Kidney tubule cell (primary cell): Measurements from ENCODE around the gene UIMC1.

Source experiments
- DNase-seq: peaks from one replicate; pipeline ENCODE4 v3.0.0-alpha.2; 2018; ENCODE audit warnings: low spot score

Gene UIMC1

GRCh38 chr5:176952531-176953193 is 53.9 kb downstream of the UIMC1 start:
- no peak for DNase-seq

DNA sequence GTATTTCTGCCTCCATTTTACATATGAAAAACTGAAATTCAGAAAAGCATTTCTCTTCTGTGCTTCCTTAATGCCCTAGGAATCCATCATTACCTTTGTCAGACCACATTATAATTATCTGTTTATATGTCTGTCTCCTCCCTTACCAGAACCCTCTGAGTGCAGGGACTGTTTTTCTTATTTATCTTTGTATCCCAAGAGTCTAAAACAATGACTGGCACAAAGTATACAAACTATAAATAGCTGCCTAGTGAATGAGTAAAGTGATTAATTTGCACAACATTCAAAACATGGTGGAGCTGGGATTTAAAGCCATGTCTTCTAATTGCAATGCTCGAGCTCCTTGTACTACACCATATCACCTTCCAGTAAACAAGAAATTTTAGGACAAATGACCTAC is 58.1 kb downstream of the UIMC1 start:
- DNase-seq: no peak

DNA sequence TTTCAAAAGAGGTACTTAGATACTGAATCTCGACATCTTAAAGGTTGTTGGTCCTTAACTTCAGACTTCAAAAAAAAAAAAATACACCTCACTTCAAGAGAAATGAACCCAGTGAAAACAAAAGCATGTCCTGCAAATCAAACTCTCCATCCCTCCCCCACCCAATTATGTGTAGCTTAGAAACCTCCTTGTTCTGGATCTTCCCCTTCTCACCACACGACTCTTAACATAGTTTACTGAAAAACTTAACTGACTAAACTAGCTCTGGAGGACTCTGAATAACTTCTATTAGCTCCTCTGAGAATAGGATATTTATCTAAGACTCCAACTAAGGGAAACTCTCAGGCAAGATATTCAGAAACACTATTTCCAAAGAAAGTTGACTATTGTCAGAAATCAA is 58.7 kb downstream of the UIMC1 start:
- DNase-seq: no peak

DNA sequence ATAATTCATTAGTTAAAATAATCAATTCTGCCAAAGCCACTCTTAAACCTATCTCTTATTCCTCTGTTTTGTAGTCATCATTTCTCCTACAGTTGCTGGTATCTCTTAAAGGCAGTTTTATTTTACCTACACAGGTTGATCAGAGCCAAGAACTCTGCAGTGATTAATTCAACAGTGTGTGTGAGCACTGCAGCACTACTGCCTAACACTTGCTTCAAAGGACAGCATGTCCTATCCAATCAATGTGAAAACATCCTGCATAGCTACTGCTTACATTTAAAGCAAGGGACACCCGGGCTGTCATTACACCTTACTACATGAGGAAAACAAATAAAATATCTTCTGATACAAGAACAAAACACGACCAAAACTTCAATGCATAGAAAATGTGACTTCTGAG is 62.3 kb downstream of the UIMC1 start:
- DNase-seq: no peak

GRCh38 chr5:176943816-176944215 is 62.8 kb downstream of the UIMC1 start:
- no peak for DNase-seq

DNA sequence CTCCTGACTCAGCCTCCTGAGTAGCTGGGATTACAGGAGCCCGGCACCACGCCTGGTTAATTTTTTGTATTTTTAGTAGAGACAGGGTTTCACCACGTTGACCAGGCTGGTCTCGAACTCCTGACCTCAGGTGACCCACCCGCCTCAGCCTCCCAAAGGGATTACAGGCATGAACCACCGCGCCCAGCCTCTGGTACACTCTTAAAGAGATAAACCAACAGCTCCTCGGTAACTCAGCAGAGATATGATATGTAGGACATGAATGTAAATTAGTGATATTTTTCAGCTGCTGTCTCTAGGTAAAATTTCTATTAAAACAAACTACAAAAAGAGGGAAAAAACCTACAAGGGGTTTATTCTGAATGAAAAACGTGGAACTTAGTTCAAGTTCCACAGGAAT is 64.6 kb downstream of the UIMC1 start:
- DNase-seq: no peak

GRCh38 chr5:176938472-176938871 is 68.1 kb downstream of the UIMC1 start:
- DNase-seq: no peak

DNA sequence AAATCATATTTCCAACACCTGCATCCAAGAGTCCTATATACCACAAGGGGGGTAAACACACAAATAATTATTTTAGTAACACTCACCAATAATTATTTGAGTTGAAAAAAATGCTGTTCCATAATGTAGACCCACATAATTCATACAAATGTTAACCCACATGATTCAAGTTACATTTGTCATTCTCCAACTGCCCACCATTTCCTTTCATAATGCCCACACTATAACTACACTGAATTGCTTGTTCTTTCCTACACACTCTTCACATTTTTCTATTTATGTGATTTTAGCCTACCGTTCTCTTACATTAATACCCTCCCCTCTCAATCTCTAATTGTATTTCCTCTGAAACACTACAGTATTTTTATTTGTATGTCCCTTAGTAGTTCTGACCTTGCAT is 71.6 kb downstream of the UIMC1 start:
- DNase-seq: no peak

- DNase-seq: no peak
Observed at GRCh38 chr5:176934309-176934930, 72.2 kb downstream of the UIMC1 start.

DNA sequence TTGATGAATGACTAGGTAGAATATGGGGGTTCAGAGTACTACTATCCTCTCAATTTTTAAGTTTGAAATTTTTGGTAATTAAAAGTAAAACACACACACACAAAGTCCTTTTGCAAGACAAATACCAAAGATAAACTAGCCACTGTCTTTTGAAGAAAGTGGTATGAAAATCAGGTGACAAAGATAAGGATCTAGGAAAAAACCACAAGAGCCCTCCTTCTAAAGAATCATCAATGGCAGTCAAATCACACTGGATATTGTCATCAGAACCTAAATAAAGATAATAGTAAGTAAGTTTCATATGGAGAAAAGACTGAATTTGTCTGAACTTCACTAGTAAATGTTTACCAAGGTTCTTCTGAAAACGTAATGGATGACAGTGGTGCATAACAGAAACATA is 76.9 kb downstream of the UIMC1 start:
- DNase-seq: no peak

GRCh38 chr5:176927562-176927961 is 79.0 kb downstream of the UIMC1 start:
- no peak for DNase-seq

DNA sequence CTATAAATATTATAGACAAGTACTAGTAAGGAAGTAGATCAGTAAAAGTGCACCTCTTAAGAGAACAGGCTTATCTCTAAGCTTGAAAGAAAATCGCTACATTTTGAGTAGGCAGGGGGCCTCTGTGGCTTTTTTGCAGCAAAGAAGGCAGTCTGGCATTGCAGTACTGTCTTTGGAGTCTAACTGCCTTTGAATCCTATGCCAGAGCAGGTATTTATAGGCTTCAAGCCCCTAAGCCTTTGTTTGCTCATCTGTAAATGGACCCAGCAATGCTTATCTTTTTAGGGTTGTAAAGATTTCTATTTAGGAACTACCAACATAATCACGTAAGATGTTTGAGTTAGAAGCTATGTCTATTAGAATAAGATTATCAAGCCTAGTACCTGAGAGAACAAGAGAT is 83.8 kb downstream of the UIMC1 start:
- DNase-seq: no peak

DNA sequence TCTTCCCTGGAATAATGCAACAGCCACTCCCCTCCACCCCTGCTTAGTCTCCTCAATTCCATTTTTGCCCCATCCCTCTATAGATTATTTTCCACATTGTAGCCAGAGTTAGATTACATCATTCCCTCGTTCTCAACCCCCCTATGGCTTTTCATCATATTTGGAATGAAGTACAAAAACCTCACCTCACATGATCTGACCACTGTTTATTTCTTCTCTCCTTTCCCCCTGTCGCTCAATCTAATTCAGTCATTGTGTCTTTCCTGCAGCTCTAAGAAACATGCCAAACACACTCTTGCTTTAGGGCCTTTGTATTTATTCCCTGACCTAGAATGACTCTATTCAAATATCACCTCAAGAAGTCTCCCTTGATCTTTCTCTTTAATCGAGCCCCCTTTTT is 84.9 kb downstream of the UIMC1 start:
- no peak for DNase-seq

- DNase-seq: no peak
Observed at GRCh38 chr5:176918613-176919012, 88.0 kb downstream of the UIMC1 start.

GRCh38 chr5:176916337-176916736 is 90.2 kb downstream of the UIMC1 start:
- DNase-seq: no peak

GRCh38 chr5:176915906-176916305 is 90.7 kb downstream of the UIMC1 start:
- DNase-seq: no peak

DNA sequence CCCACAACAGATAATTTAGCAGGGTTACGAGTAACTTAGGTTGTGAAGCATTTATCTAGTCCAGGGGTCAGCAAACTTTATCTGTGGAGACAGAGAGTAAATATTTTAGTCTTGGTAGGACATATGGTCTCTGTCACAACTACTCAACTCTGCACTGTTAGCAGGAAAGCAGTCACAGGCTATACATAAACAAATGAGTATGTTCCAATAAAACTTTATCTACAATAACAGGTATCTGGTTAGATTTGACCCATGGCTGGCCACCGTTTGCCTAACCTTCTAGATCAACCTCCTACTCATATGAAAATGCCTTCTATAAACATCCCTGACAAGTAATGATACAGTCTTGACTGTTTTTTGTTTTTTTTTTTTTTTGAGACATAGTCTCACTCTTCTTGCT is 94.5 kb downstream of the UIMC1 start:
- DNase-seq: no peak

- DNase-seq: no peak
Observed at GRCh38 chr5:176908675-176909368, 97.8 kb downstream of the UIMC1 start.

DNA sequence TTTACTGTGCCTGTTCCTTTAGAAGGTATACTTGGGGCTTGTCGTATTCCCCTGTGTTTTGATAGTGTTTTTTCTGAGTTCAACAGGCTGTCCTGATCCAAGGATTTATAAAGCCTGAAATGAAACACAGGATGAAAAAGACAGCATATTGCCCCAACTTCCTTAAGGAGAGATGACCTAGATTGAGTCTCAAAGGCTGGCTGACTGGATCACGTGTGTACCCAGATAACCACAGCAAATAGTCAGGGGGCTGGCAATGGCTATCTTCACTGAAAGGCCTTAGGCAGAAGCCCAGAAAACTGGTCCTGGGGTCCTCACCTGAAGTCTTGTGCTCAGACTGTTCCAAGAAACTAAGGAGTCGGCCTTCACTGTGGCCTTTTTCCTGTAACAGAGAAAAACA is 99.8 kb downstream of the UIMC1 start:
- no peak for DNase-seq

DNA sequence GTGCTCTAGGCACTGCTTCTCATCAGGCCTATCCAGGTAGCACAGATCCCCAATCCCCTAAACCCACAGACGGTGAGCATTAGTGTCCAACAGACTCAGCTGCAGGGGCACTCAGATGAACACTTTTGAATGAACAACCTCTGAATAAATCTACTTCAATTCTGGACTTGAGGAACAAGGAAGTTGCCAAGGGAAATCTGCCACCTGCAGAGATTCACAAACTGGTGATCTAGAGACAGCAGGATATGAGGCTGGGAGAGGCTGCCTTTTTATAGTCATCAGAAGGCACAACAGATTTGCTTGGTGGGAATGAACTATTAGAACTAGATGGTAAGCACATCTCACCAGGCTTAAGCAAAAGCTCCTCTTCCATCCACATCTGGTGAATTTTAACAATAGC is 100.5 kb downstream of the UIMC1 start:
- peak; percentile 61 for DNase-seq

- peak; percentile 74 for DNase-seq
Observed at GRCh38 chr5:176904276-176904675, 102.3 kb downstream of the UIMC1 start.

- DNase-seq: peak; percentile 90
Observed at GRCh38 chr5:176902911-176903664, 103.5 kb downstream of the UIMC1 start.
